OCI-LY3 (cell line): ENCODE measurements around the gene TTC8.
"Not testable (repeated sequence)": the region's sequence is repeated elsewhere in the genome, so short reads cannot be mapped to it uniquely, and the experiment has no call there.

Experiments
- H2AFZ ChIP-seq: fragments of 200-600, 300-600 bp; shearing (Covaris generic); 2 replicates; pipeline ENCODE4 v1.6.0; 2014; ENCODE audit warnings: antibody characterized with exemption, low read depth, low read length
- H3K27ac ChIP-seq: fragments of 200-600, 300-600 bp; sonication (generic); 2 replicates; pipeline ENCODE4 v1.5.1; 2014; ENCODE audit warnings: mild to moderate bottlenecking, low read length, moderate library complexity, mixed read lengths
- H3K27me3 ChIP-seq: fragments of 200-600, 300-600 bp; sonication (generic); 2 replicates; pipeline ENCODE4 v1.6.1; 2014; ENCODE audit warnings: low read depth, low read length, mixed read lengths
- H3K36me3 ChIP-seq: fragments of 200-600, 300-600 bp; sonication (generic); replicated peaks from 2 replicates; pipeline ENCODE3; 2014; ENCODE audit warnings: low read depth, low read length, mixed read lengths
- H3K4me1 ChIP-seq: fragments of 300-600, 200-600 bp; sonication (generic); 2 replicates; pipeline ENCODE4 v1.6.1; 2014; ENCODE audit warnings: low read length, mixed read lengths
- H3K4me2 ChIP-seq: fragments of 200-600, 300-600 bp; sonication (generic); 2 replicates; pipeline ENCODE4 v1.6.1; 2014; ENCODE audit warnings: low read length, mixed read lengths
- H3K4me3 ChIP-seq: fragments of 300-600, 200-600 bp; sonication (generic); 2 replicates; pipeline ENCODE4 v1.5.1; 2014; ENCODE audit warnings: antibody characterized with exemption, mild to moderate bottlenecking, low read length, moderate library complexity
- H3K79me2 ChIP-seq: fragments of 300-600, 200-600 bp; shearing (Covaris generic); 2 replicates; pipeline ENCODE4 v1.6.1; 2014; ENCODE audit warnings: mild to moderate bottlenecking, low read length, mixed read lengths
- H3K9ac ChIP-seq: fragments of 300-600, 200-600 bp; shearing (Covaris generic); 2 replicates; pipeline ENCODE4 v1.6.0; 2014; ENCODE audit warnings: mild to moderate bottlenecking, low read length, moderate library complexity
- H3K9me3 ChIP-seq: fragments of 200-600, 300-600 bp; shearing (Covaris generic); 2 replicates; pipeline ENCODE4 v1.6.1; 2014; ENCODE audit warnings: low read length, mixed read lengths; ENCODE audit not compliant: insufficient read depth
- H4K20me1 ChIP-seq: fragments of 200-600, 300-600 bp; sonication (generic); 2 replicates; pipeline ENCODE4 v1.6.1; 2016; ENCODE audit warnings: low read length, mixed read lengths; ENCODE audit not compliant: insufficient read depth
- CTCF ChIP-seq: fragments of 200-600, 300-600 bp; sonication (generic); IDR thresholded peaks from 2 replicates; pipeline ENCODE4 v1.5.1; 2014; ENCODE audit warnings: antibody characterized with exemption, low read length, low read depth
- EZH2phosphoT487 ChIP-seq: fragments of 200-600 bp; shearing (Covaris generic); IDR thresholded peaks from 2 replicates; pipeline ENCODE4 v1.6.1; 2018; ENCODE audit warnings: antibody characterized with exemption, mixed run types, low read depth

Gene TTC8

GRCh38 chr14:88815980-88816379, 8.5 kb upstream of the TTC8 start:
- H3K27me3 ChIP-seq = peaks cover 21% of the 10 kb centered on the region
- no peak overlapping the region for H3K4me2 ChIP-seq
- no peak for TF ChIP-seq EZH2phosphoT487
- TF ChIP-seq CTCF = no peak
- H2AFZ ChIP-seq = no peak overlapping the region
- no peak overlapping the region for H3K4me3 ChIP-seq
- H3K27ac ChIP-seq = no peak overlapping the region
- no peaks in the 10 kb centered on the region for H4K20me1 ChIP-seq
- no peaks in the 10 kb centered on the region for H3K36me3 ChIP-seq
- H3K9ac ChIP-seq = no peak overlapping the region
- H3K4me1 ChIP-seq = peaks cover 15% of the 10 kb centered on the region
- H3K9me3 ChIP-seq = no peaks in the 10 kb centered on the region
- no peaks in the 10 kb centered on the region for H3K79me2 ChIP-seq

- H3K4me2 ChIP-seq = peak overlapping the region; percentile 70
- no peaks in the 10 kb centered on the region for H3K9me3 ChIP-seq
- peaks cover 19% of the 10 kb centered on the region for H3K27me3 ChIP-seq
- no peak overlapping the region for H3K9ac ChIP-seq
- TF ChIP-seq EZH2phosphoT487 (no peak), CTCF (no peak)
- H3K36me3 ChIP-seq = no peaks in the 10 kb centered on the region
- peak overlapping the region; percentile 57 for H3K4me3 ChIP-seq
- no peak overlapping the region for H3K27ac ChIP-seq
- no peaks in the 10 kb centered on the region for H3K79me2 ChIP-seq
- H3K4me1 ChIP-seq = peaks cover 15% of the 10 kb centered on the region
- H4K20me1 ChIP-seq = no peaks in the 10 kb centered on the region
- no peak overlapping the region for H2AFZ ChIP-seq
Measured at GRCh38 chr14:88818018-88818417, 6.4 kb upstream of the TTC8 start.

GRCh38 chr14:88819674-88820073, 4.8 kb upstream of the TTC8 start:
- not testable (repeated sequence) for H3K4me2 ChIP-seq, H3K79me2 ChIP-seq, H3K9ac ChIP-seq, H4K20me1 ChIP-seq, H3K4me3 ChIP-seq, H3K9me3 ChIP-seq, H3K36me3 ChIP-seq, H3K27ac ChIP-seq, H2AFZ ChIP-seq
- Histone ChIP-seq H3K27me3 (peaks cover 19% of the 10 kb centered on the region), H3K4me1 (peaks cover 15% of the 10 kb centered on the region)

- no peaks in the 10 kb centered on the region for H4K20me1 ChIP-seq
- no peak overlapping the region for H3K9ac ChIP-seq
- no peaks in the 10 kb centered on the region for H3K36me3 ChIP-seq
- H3K4me3 ChIP-seq = no peak overlapping the region
- H3K4me2 ChIP-seq = no peak overlapping the region
- no peak overlapping the region for H2AFZ ChIP-seq
- peaks cover 19% of the 10 kb centered on the region for H3K27me3 ChIP-seq
- no peaks in the 10 kb centered on the region for H3K9me3 ChIP-seq
- H3K27ac ChIP-seq = no peak overlapping the region
- TF ChIP-seq EZH2phosphoT487 (no peak), CTCF (no peak)
- peaks cover 21% of the 10 kb centered on the region for H3K4me1 ChIP-seq
- no peaks in the 10 kb centered on the region for H3K79me2 ChIP-seq
Measured at GRCh38 chr14:88821378-88821777, 3.1 kb upstream of the TTC8 start.

DNA sequence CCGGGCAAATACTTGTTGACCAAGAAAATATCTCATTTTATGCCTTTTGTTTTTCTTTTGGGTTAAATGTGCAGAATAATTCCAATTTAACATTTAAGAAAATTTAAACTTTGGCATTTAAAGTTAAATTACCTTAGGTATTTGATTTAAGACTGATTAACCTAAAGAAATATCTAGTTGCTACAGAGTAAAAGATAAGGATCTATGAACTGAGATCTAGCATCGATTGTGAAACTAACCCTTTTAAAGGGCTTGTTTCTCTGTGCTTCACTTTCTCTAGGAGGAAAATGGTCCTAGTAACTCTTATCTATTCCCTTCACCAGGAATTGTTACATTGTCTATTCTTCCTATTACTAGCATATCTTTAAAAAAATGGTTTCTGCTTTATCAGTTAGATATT, 2.6 kb upstream of the TTC8 start:
- Histone ChIP-seq H3K9ac (no peak overlapping the region), H3K27me3 (peaks cover 19% of the 10 kb centered on the region), H3K4me1 (peaks cover 21% of the 10 kb centered on the region), H3K4me3 (no peak overlapping the region), H3K79me2 (no peaks in the 10 kb centered on the region), H3K27ac (no peak overlapping the region), H3K9me3 (no peaks in the 10 kb centered on the region), H3K4me2 (no peak overlapping the region), H2AFZ (no peak overlapping the region), H4K20me1 (no peaks in the 10 kb centered on the region), H3K36me3 (no peaks in the 10 kb centered on the region)
- TF ChIP-seq CTCF (no peak), EZH2phosphoT487 (no peak)
